Measurements from ENCODE around the gene BMERB1. TPM values are rescaled to one million over a fixed set of nuclear protein-coding genes. Genes with fewer than 3 reads are reported as not detected.
"Not testable (repeated sequence)": the region's sequence is repeated elsewhere in the genome, so short reads cannot be mapped to it uniquely, and the experiment has no call there.

The BMERB1 gene
- total RNA-seq, 1 donor: 57.2 TPM

- H3K4me2 ChIP-seq (ENCODE audit: insufficient read depth, low read length): no peak overlapping the region
- no peak for DNase-seq (ENCODE audit: insufficient read length, low spot score, missing footprints)
- no peak overlapping the region for H3K27ac ChIP-seq (ENCODE audit: low read depth, low read length)
- no peaks in the 10 kb centered on the region for H3K36me3 ChIP-seq (ENCODE audit: insufficient read depth, low read length)
- no peaks in the 10 kb centered on the region for H3K9me3 ChIP-seq (ENCODE audit: low read depth, low read length)
- H3K79me2 ChIP-seq (ENCODE audit: insufficient read depth, low read length): no peaks in the 10 kb centered on the region
- H3K4me1 ChIP-seq (ENCODE audit: insufficient read depth, low read length): no peaks in the 10 kb centered on the region
- no peak for TF ChIP-seq CTCF (IDR thresholded peaks at IDR 0.05; ENCODE audit: extremely low read depth, low read depth, low read length)
- H2AFZ ChIP-seq (ENCODE audit: low read length): no peak overlapping the region
- no peak overlapping the region for H3K4me3 ChIP-seq (ENCODE audit: insufficient read depth, low read length)
- H4K20me1 ChIP-seq (ENCODE audit: insufficient read depth, low read length): no peaks in the 10 kb centered on the region
- no peaks in the 10 kb centered on the region for H3K27me3 ChIP-seq (ENCODE audit: insufficient read depth, low read length)
Measured at GRCh38 chr16:15401972-15402371, 32.4 kb upstream of the BMERB1 start.

- H3K4me3 ChIP-seq (ENCODE audit: insufficient read depth, low read length): no peak overlapping the region
- H4K20me1 ChIP-seq (ENCODE audit: insufficient read depth, low read length): no peaks in the 10 kb centered on the region
- no peak overlapping the region for H2AFZ ChIP-seq (ENCODE audit: low read length)
- no peaks in the 10 kb centered on the region for H3K27me3 ChIP-seq (ENCODE audit: insufficient read depth, low read length)
- no peak for DNase-seq (ENCODE audit: insufficient read length, low spot score, missing footprints)
- no peak overlapping the region for H3K27ac ChIP-seq (ENCODE audit: low read depth, low read length)
- H3K36me3 ChIP-seq (ENCODE audit: insufficient read depth, low read length): no peaks in the 10 kb centered on the region
- no peaks in the 10 kb centered on the region for H3K9me3 ChIP-seq (ENCODE audit: low read depth, low read length)
- no peaks in the 10 kb centered on the region for H3K4me1 ChIP-seq (ENCODE audit: insufficient read depth, low read length)
- no peak for TF ChIP-seq CTCF (IDR thresholded peaks at IDR 0.05; ENCODE audit: extremely low read depth, low read depth, low read length)
- H3K4me2 ChIP-seq (ENCODE audit: insufficient read depth, low read length): no peak overlapping the region
- H3K79me2 ChIP-seq (ENCODE audit: insufficient read depth, low read length): no peaks in the 10 kb centered on the region
Measured at GRCh38 chr16:15403392-15403995, 30.9 kb upstream of the BMERB1 start.

GRCh38 chr16:15404091-15404490, 30.3 kb upstream of the BMERB1 start:
- H3K27ac ChIP-seq (ENCODE audit: low read depth, low read length); H3K4me2 ChIP-seq (ENCODE audit: insufficient read depth, low read length); H3K4me3 ChIP-seq (ENCODE audit: insufficient read depth, low read length); H4K20me1 ChIP-seq (ENCODE audit: insufficient read depth, low read length); H3K4me1 ChIP-seq (ENCODE audit: insufficient read depth, low read length); H3K27me3 ChIP-seq (ENCODE audit: insufficient read depth, low read length); H2AFZ ChIP-seq (ENCODE audit: low read length); DNase-seq (ENCODE audit: insufficient read length, low spot score, missing footprints); H3K9me3 ChIP-seq (ENCODE audit: low read depth, low read length); H3K79me2 ChIP-seq (ENCODE audit: insufficient read depth, low read length); H3K36me3 ChIP-seq (ENCODE audit: insufficient read depth, low read length): not testable (repeated sequence)

- H3K4me3 ChIP-seq (ENCODE audit: insufficient read depth, low read length): no peak overlapping the region
- no peak for DNase-seq (ENCODE audit: insufficient read length, low spot score, missing footprints)
- no peaks in the 10 kb centered on the region for H3K79me2 ChIP-seq (ENCODE audit: insufficient read depth, low read length)
- H2AFZ ChIP-seq (ENCODE audit: low read length): no peak overlapping the region
- no peak overlapping the region for H3K4me2 ChIP-seq (ENCODE audit: insufficient read depth, low read length)
- H3K27me3 ChIP-seq (ENCODE audit: insufficient read depth, low read length): no peaks in the 10 kb centered on the region
- no peaks in the 10 kb centered on the region for H3K4me1 ChIP-seq (ENCODE audit: insufficient read depth, low read length)
- H3K9me3 ChIP-seq (ENCODE audit: low read depth, low read length): no peaks in the 10 kb centered on the region
- H3K36me3 ChIP-seq (ENCODE audit: insufficient read depth, low read length): no peaks in the 10 kb centered on the region
- no peak for TF ChIP-seq CTCF (IDR thresholded peaks at IDR 0.05; ENCODE audit: extremely low read depth, low read depth, low read length)
- no peaks in the 10 kb centered on the region for H4K20me1 ChIP-seq (ENCODE audit: insufficient read depth, low read length)
- no peak overlapping the region for H3K27ac ChIP-seq (ENCODE audit: low read depth, low read length)
Measured at GRCh38 chr16:15404792-15405191, 29.6 kb upstream of the BMERB1 start.

- not testable (repeated sequence) for H3K27me3 ChIP-seq (ENCODE audit: insufficient read depth, low read length); H4K20me1 ChIP-seq (ENCODE audit: insufficient read depth, low read length); H3K9me3 ChIP-seq (ENCODE audit: low read depth, low read length); H3K27ac ChIP-seq (ENCODE audit: low read depth, low read length); H3K36me3 ChIP-seq (ENCODE audit: insufficient read depth, low read length); H3K4me3 ChIP-seq (ENCODE audit: insufficient read depth, low read length); H3K4me2 ChIP-seq (ENCODE audit: insufficient read depth, low read length); DNase-seq (ENCODE audit: insufficient read length, low spot score, missing footprints); H3K79me2 ChIP-seq (ENCODE audit: insufficient read depth, low read length); H3K4me1 ChIP-seq (ENCODE audit: insufficient read depth, low read length); H2AFZ ChIP-seq (ENCODE audit: low read length)
Measured at GRCh38 chr16:15407756-15408155, 26.6 kb upstream of the BMERB1 start.

GRCh38 chr16:15409476-15409875, 24.9 kb upstream of the BMERB1 start:
- H3K4me3 ChIP-seq (ENCODE audit: insufficient read depth, low read length); H3K4me2 ChIP-seq (ENCODE audit: insufficient read depth, low read length); H3K27me3 ChIP-seq (ENCODE audit: insufficient read depth, low read length); H3K27ac ChIP-seq (ENCODE audit: low read depth, low read length); H3K79me2 ChIP-seq (ENCODE audit: insufficient read depth, low read length); H3K36me3 ChIP-seq (ENCODE audit: insufficient read depth, low read length); H3K9me3 ChIP-seq (ENCODE audit: low read depth, low read length); H2AFZ ChIP-seq (ENCODE audit: low read length); H4K20me1 ChIP-seq (ENCODE audit: insufficient read depth, low read length); H3K4me1 ChIP-seq (ENCODE audit: insufficient read depth, low read length); DNase-seq (ENCODE audit: insufficient read length, low spot score, missing footprints): not testable (repeated sequence)

Data from osteoblast (primary cell).